Erythroblast (primary cell): ENCODE results near the gene BTBD6.
"Not testable (repeated sequence)": the region's sequence is repeated elsewhere in the genome, so short reads cannot be mapped to it uniquely, and the experiment has no call there.

Source experiments
- DNase-seq, 2 experiments: peaks; one replicate each; lab custom pipeline; 2025; lab: John Stamatoyannopoulos, UW
- GATA1 ChIP-seq: IDR thresholded peaks from 2 replicates; pipeline ENCODE4 v1.6.1; 2011; ENCODE audit warnings: low read depth, mild to moderate bottlenecking, control low read depth, low read length, moderate library complexity
- POLR2A ChIP-seq: IDR thresholded peaks from 2 replicates; pipeline ENCODE4 v1.6.1; 2011; ENCODE audit warnings: mild to moderate bottlenecking, low read length

The BTBD6 gene

GRCh38 chr14:105257464-105257863 is 9.1 kb downstream of the BTBD6 start:
- no peak for TF ChIP-seq GATA1
- no peak for TF ChIP-seq POLR2A
- no peak for DNase-seq

DNA sequence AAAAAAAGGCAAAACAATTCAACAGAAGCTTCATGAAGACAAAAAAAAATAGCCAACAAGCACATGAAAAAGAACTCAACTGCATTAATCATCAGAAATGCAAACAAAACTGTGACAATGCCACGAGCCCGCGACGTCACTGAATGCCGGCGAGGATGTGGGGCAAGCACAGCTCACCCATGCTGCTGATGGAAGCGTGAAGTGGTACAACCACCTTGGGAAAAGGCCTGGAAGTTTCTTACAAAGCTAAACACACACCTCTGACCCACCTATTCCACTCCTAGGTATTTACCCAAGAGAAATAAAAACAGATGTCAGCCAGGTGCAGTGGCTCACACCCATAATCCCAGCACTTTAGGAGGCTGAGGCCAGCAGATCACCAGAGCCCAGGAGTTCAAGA is 10.5 kb downstream of the BTBD6 start:
- no peak for TF ChIP-seq POLR2A
- TF ChIP-seq GATA1 = no peak
- DNase-seq = no peak

GRCh38 chr14:105260959-105261358 is 12.6 kb downstream of the BTBD6 start:
- TF ChIP-seq POLR2A = no peak
- TF ChIP-seq GATA1 = no peak

GRCh38 chr14:105261781-105262180 is 13.4 kb downstream of the BTBD6 start:
- TF ChIP-seq POLR2A = no peak

More at GRCh38 chr14:105260959-105261358, 12.6 kb downstream of the BTBD6 start:
- DNase-seq = no peak

DNA sequence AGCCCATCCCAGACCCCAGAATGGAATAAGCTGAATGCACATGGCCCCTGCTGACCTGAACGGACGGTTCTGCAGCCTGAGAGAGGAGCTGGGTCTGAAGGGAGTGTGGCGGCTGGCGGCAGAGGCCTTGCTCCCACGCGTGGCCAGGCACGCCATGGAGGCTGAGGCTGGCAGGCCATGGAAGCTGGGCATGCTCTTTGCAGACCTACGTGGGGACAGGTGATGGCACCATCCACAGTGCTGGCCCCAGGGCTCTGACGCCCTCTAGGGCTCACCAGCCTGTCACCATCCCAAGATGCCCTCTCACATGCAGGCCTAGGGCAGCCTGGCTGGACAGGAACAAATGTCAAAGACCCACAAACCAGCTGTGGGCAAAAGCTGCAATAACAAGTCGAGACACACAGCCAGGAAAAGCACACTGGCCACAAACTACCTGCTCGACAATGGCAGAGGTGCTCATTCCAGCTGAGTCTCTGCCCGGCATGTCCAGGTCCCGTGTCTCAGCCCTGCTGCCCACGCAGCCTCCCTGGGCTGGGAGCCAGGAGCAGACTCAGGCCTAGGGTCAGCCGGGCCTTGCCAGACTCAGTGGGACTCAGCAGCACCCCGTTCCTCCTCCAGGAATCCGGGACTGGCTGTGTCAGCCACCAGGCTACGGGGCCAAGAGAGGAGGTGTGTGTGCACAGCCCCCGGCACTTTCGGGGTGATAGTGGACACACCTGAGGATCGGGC is 19.7 kb downstream of the BTBD6 start:
- TF ChIP-seq POLR2A (no peak), GATA1 (no peak)
- no peak for DNase-seq

More at GRCh38 chr14:105261781-105262180, 13.4 kb downstream of the BTBD6 start:
- DNase-seq = no peak

DNA sequence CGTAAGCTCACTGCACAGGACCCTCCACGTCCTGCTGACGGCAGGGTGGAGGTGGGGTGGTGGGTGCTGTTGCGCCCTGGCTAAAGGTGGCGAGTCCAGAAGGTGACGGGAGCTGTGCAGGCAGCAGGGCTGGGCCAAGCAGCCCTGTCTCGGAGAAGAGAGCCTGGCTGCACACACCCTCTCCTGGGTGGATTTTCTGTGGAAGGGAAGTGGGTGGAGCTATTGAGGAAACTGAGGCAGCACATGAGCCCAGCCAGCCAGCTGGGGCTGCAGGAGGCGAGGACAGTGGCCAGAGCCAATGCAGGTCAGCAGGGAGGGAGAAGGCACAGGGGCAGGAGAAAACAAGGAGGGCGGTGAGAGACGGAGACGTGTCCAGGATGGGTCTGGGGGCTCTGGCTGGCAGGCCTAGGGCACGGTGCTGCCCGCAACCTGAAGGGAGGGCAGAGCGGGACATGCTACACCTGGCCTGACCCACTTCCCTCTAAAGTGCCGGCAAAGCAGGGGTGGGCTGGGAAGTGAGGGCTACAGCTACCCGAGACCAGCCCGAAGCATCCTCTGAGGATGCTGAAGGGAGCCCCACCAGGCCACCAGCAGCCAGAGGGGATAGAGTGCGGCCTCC is 20.5 kb downstream of the BTBD6 start:
- DNase-seq = no peak

GRCh38 chr14:105269405-105269804 is 21.1 kb downstream of the BTBD6 start:
- DNase-seq = no peak
- TF ChIP-seq POLR2A (no peak), GATA1 (no peak)

More for the DNA sequence above, 20.5 kb downstream of the BTBD6 start:
- no peak for TF ChIP-seq POLR2A
- no peak for TF ChIP-seq GATA1

GRCh38 chr14:105271224-105271890 is 23.0 kb downstream of the BTBD6 start:
- DNase-seq = no peak

GRCh38 chr14:105272623-105273022 is 24.3 kb downstream of the BTBD6 start:
- no peak for TF ChIP-seq GATA1
- TF ChIP-seq POLR2A = no peak
- no peak for DNase-seq

More at GRCh38 chr14:105271224-105271890, 23.0 kb downstream of the BTBD6 start:
- no peak for TF ChIP-seq POLR2A
- no peak for TF ChIP-seq GATA1

- no peak for DNase-seq
- TF ChIP-seq GATA1 = no peak
- TF ChIP-seq POLR2A = no peak
Observed at GRCh38 chr14:105273062-105273461, 24.7 kb downstream of the BTBD6 start.

DNA sequence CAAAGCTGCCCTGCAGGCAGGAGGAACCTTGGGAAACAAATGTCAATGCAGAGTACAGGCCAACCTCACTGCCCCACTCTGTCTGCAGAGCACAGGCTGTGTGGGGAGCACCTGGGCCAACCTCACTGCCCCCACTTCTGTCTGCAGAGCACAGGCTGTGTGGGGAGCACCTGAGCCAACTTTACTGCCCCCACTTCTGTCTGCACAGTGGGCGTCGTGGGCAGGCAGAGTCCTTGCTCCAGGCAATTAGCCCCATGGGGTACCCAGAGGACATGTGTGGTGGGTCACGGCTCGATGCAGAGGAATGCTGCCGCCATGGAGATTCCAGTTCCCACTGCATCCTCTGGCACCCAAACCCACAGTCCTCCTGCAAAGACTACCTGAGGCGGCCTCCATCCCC is 26.3 kb downstream of the BTBD6 start:
- no peak for DNase-seq
- TF ChIP-seq GATA1 = no peak

GRCh38 chr14:105275267-105275946 is 27.1 kb downstream of the BTBD6 start:
- no peak for TF ChIP-seq POLR2A
- no peak for TF ChIP-seq GATA1
- no peak for DNase-seq

DNA sequence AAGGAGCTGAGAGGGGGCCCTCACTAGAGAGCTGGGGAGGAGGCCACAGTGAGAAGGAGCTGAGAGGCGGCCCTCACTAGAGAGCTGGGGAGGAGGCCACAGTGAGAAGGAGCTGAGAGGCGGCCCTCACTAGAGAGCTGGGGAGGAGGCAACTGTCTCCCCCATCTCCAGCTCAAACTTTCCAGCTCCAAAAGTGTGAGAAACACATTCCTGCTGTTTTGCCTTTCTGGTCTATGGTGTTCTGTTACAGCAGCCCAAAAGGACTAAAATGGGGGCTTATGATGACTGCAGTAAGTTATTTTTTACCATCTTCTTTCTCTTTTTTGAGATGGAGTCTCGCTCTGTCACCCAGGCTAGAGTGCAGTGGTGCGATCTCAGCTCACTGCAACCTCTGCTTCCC is 29.1 kb downstream of the BTBD6 start:
- not testable (repeated sequence) for DNase-seq
